IMR-90 (cell line): ENCODE measurements around the gene GSTM3. TPM values are rescaled to one million over a fixed set of nuclear protein-coding genes. Genes with fewer than 3 reads are reported as not detected.

Experiments used
- ATAC-seq: fragments of 200-7000 bp; cut with Tn5 transposase; 2 replicates; pipeline ENCODE4 v1.9.1; 2020; ENCODE audit warnings: low read depth, mild to moderate bottlenecking, moderate library complexity
- BruUV-seq: library from RNA; stranded (reverse); fragments of 400-500 nt; replicated peaks from 2 replicates; lab custom pipeline; 2021; lab: Mats Ljungman, UMichigan
- CTCF ChIA-PET: fragments of 300-600 bp; formaldehyde crosslinking; extraction: SDS; loops from one replicate; lab custom pipeline; 2021; ENCODE audit warnings: antibody characterized with exemption; lab: Yijun Ruan, JAX
- POLR2A ChIA-PET: fragments of 300-600 bp; sonication (Branson Sonifier 250); formaldehyde crosslinking; loops from one replicate; lab custom pipeline; 2022; ENCODE audit warnings: antibody characterized with exemption; ENCODE audit not compliant: unreplicated experiment; lab: Charles Lee
- DNase-seq: peaks from one replicate; pipeline ENCODE4 v3.0.0; 2013
- H2AFZ ChIP-seq: replicated peaks from 2 replicates; pipeline ENCODE3; 2013; ENCODE audit warnings: low read length, mild to moderate bottlenecking; ENCODE audit not compliant: poor library complexity
- H2AK5ac ChIP-seq: 2 replicates; pipeline ENCODE4 v1.6.1; 2013; ENCODE audit warnings: low read depth, low read length, inconsistent platforms
- H2AK9ac ChIP-seq: replicated peaks from 2 replicates; pipeline ENCODE3; 2013; ENCODE audit warnings: mild to moderate bottlenecking, low read depth, low read length, moderate library complexity; ENCODE audit not compliant: poor library complexity
- H2BK120ac ChIP-seq: 2 replicates; pipeline ENCODE4 v1.6.1; 2013; ENCODE audit warnings: low read depth, low read length, inconsistent platforms
- H2BK15ac ChIP-seq: 3 replicates; pipeline ENCODE4 v1.6.1; 2013; ENCODE audit warnings: low read depth, low read length, inconsistent platforms
- H2BK20ac ChIP-seq: 2 replicates; pipeline ENCODE4 v1.6.1; 2013; ENCODE audit warnings: low read depth, mild to moderate bottlenecking, inconsistent platforms, low read length, moderate library complexity
- H2BK5ac ChIP-seq: 2 replicates; pipeline ENCODE4 v1.6.1; 2013; ENCODE audit warnings: mild to moderate bottlenecking, low read depth, low read length, inconsistent platforms; ENCODE audit not compliant: poor library complexity, severe bottlenecking
- H3K14ac ChIP-seq: replicated peaks from 2 replicates; pipeline ENCODE4 v1.6.1; 2013; ENCODE audit warnings: low read depth, low read length, inconsistent platforms
- H3K18ac ChIP-seq: 2 replicates; pipeline ENCODE4 v1.6.1; 2013; ENCODE audit warnings: low read depth, low read length, control low read depth
- H3K23ac ChIP-seq: 2 replicates; pipeline ENCODE4 v1.6.1; 2013; ENCODE audit warnings: low read depth, low read length, inconsistent platforms
- H3K27ac ChIP-seq: 2 replicates; pipeline ENCODE4 v1.5.1; 2013; ENCODE audit warnings: mild to moderate bottlenecking, control low read depth, low read length; ENCODE audit not compliant: insufficient read depth
- H3K27me3 ChIP-seq: 2 replicates; pipeline ENCODE4 v1.6.1; 2013; ENCODE audit warnings: low read length; ENCODE audit not compliant: control insufficient read depth, insufficient read depth
- H3K36me3 ChIP-seq: 2 replicates; pipeline ENCODE4 v1.6.1; 2013; ENCODE audit warnings: low read length, mixed read lengths; ENCODE audit not compliant: control insufficient read depth, insufficient read depth
- H3K4ac ChIP-seq: 2 replicates; pipeline ENCODE4 v1.6.1; 2013; ENCODE audit warnings: low read depth, low read length, inconsistent platforms
- H3K4me1 ChIP-seq: 2 replicates; pipeline ENCODE4 v1.6.1; 2013; ENCODE audit warnings: low read length, mixed read lengths; ENCODE audit not compliant: control insufficient read depth, insufficient read depth
- H3K4me2 ChIP-seq: 2 replicates; pipeline ENCODE4 v1.6.1; 2013; ENCODE audit warnings: low read depth, mild to moderate bottlenecking, control low read depth, low read length, moderate library complexity
- H3K4me3 ChIP-seq: 2 replicates; pipeline ENCODE4 v1.5.1; 2013; ENCODE audit warnings: low read depth, mild to moderate bottlenecking, control low read depth, low read length, moderate library complexity; ENCODE audit not compliant: insufficient read depth
- H3K56ac ChIP-seq: 2 replicates; pipeline ENCODE4 v1.6.1; 2013; ENCODE audit warnings: low read length, inconsistent platforms; ENCODE audit not compliant: insufficient read depth; ENCODE audit errors: extremely low read depth
- H3K79me1 ChIP-seq, 2 experiments: 2 replicates each; pipeline ENCODE4 v1.6.1; 2013; ENCODE audit warnings: low read length in 2 of 2, inconsistent platforms in 1 of 2, low read depth in 1 of 2
- H3K9ac ChIP-seq: 2 replicates; pipeline ENCODE4 v1.6.1; 2013; ENCODE audit warnings: low read depth, low read length, control low read depth
- H3K9me1 ChIP-seq: 2 replicates; pipeline ENCODE4 v1.6.1; 2013; ENCODE audit warnings: low read length, inconsistent platforms; ENCODE audit not compliant: insufficient read depth
- H3K9me3 ChIP-seq: 2 replicates; pipeline ENCODE4 v1.6.1; 2013; ENCODE audit warnings: low read length; ENCODE audit not compliant: control insufficient read depth, insufficient read depth
- H4K20me1 ChIP-seq: 2 replicates; pipeline ENCODE4 v1.6.1; 2013; ENCODE audit warnings: low read length, inconsistent platforms; ENCODE audit not compliant: insufficient read depth
- H4K5ac ChIP-seq: 2 replicates; pipeline ENCODE4 v1.6.1; 2013; ENCODE audit warnings: mild to moderate bottlenecking, low read depth, low read length, control low read depth
- H4K8ac ChIP-seq, 2 experiments: 2 replicates each; pipeline ENCODE4 v1.6.1; 2013; ENCODE audit warnings: low read depth in 2 of 2, low read length in 2 of 2, control low read depth in 1 of 2, inconsistent platforms in 1 of 2
- H4K91ac ChIP-seq: 2 replicates; pipeline ENCODE4 v1.6.1; 2013; ENCODE audit warnings: low read depth, low read length, inconsistent platforms; ENCODE audit not compliant: insufficient read depth
- BHLHE40 ChIP-seq: fragments of 150-350 bp; IDR thresholded peaks from 2 replicates; pipeline ENCODE4 v1.6.1; 2016; ENCODE audit warnings: mild to moderate bottlenecking, low read depth, low read length
- CEBPB ChIP-seq: IDR thresholded peaks from 2 replicates; pipeline ENCODE4 v1.6.1; 2012; ENCODE audit warnings: low read depth, low read length, improper control_type of control experiment
- CHD1 ChIP-seq: IDR thresholded peaks from 2 replicates; pipeline ENCODE4 v1.6.1; 2012; ENCODE audit warnings: low read depth, low read length, improper control_type of control experiment
- FOS ChIP-seq: fragments of 150-350 bp; IDR thresholded peaks from 2 replicates; pipeline ENCODE4 v1.6.1; 2016; ENCODE audit warnings: low read depth, low read length
- MAZ ChIP-seq: IDR thresholded peaks from 2 replicates; pipeline ENCODE4 v1.6.1; 2012; ENCODE audit warnings: low read depth, mild to moderate bottlenecking, low read length, improper control_type of control experiment, moderate library complexity, borderline replicate concordance
- MXI1 ChIP-seq: IDR thresholded peaks from 2 replicates; pipeline ENCODE4 v1.6.1; 2012; ENCODE audit warnings: low read depth, mild to moderate bottlenecking, low read length, moderate library complexity, borderline replicate concordance
- NFE2L2 ChIP-seq: fragments of 150-350 bp; IDR thresholded peaks from 2 replicates; pipeline ENCODE4 v1.6.1; 2016; ENCODE audit warnings: low read depth, mild to moderate bottlenecking, low read length
- POLR2A ChIP-seq: IDR thresholded peaks from 2 replicates; pipeline ENCODE4 v1.6.1; 2012; ENCODE audit warnings: mild to moderate bottlenecking, low read depth, low read length
- RAD21 ChIP-seq: IDR thresholded peaks from 2 replicates; pipeline ENCODE4 v1.6.1; 2012; ENCODE audit warnings: low read length, improper control_type of control experiment
- RFX5 ChIP-seq: IDR thresholded peaks from 2 replicates; pipeline ENCODE4 v1.8.0; 2012; ENCODE audit warnings: low read depth, mild to moderate bottlenecking, low read length, moderate library complexity
- WGBS, 2 experiments: methylation state at CpG; one replicate each; pipeline versions ENCODE4 v1.1.5 to v1.1.7; 2013; ENCODE audit warnings: missing lambda C conversion rate in 2 of 2; ENCODE audit not compliant: insufficient read length in 1 of 2; ENCODE audit errors: extremely low coverage in 2 of 2; 5-methylcytosine and 5-hydroxymethylcytosine counted together
- dilution Hi-C: fragments of 300-500 bp; cut with HindIII; formaldehyde crosslinking; loops from one replicate; pipeline ENCODE4 v1.14.3; 2018; ENCODE audit warnings: low sequenced_read_pairs; ENCODE audit not compliant: unreplicated experiment
- in situ Hi-C: fragments of 300-500 bp; cut with MboI; formaldehyde crosslinking; loops from 3 replicates; pipeline ENCODE4 v1.14.3; 2019; ENCODE audit warnings: low sequenced_read_pairs, inconsistent platforms, mixed read lengths
- intact Hi-C: fragments of 100-400 bp; cut with micrococcal nuclease; formaldehyde crosslinking; loops from 2 replicates; pipeline ENCODE4 v1.10.0; 2022
- polyA plus RNA-seq, 3 experiments: library from polyadenylated mRNA; depleted of rRNA; stranded (reverse); fragments of >200 nt; gene quantifications; 2 replicates each; pipeline ENCODE4 v1.2.3, GENCODE V29; 2012; ENCODE audit warnings: low replicate concordance in 1 of 3
- total RNA-seq: library from RNA; depleted of rRNA; stranded (reverse); fragments of >200 nt; gene quantifications from 2 replicates; pipeline ENCODE4 v1.2.3, GENCODE V29; 2012
- TF ChIP-seq, protein P1 (sequence below): fragments of 150-350 bp; IDR thresholded peaks from 2 replicates; pipeline ENCODE4 v1.6.1; 2016; ENCODE audit warnings: low read depth, mild to moderate bottlenecking, low read length, moderate library complexity, borderline replicate concordance
- TF ChIP-seq, protein P2 (sequence below): conservative IDR thresholded peaks from 2 replicates; pipeline ENCODE4 v1.5.1; 2012; ENCODE audit warnings: mild to moderate bottlenecking, low read depth, low read length, improper control_type of control experiment
- TF ChIP-seq, protein P3 (sequence below): fragments of 150-350 bp; IDR thresholded peaks from 2 replicates; pipeline ENCODE4 v1.6.1; 2017; ENCODE audit warnings: mild to moderate bottlenecking, antibody characterized with exemption, low read length, low read depth

Gene GSTM3
- total and polyA plus RNA-seq, 2 of the 4 experiments (the other 2 are of a cell fraction), result 102 to 131 TPM

GRCh38 chr1:109697066-109697465, 43.8 kb downstream of the GSTM3 start:
- no peak overlapping the region for H2AK5ac ChIP-seq
- no peak overlapping the region for H4K91ac ChIP-seq
- H3K9ac ChIP-seq, result no peak overlapping the region
- H2BK15ac ChIP-seq, result no peak overlapping the region
- H2AFZ ChIP-seq, result no peak overlapping the region
- H3K56ac ChIP-seq, result no peak overlapping the region
- no peak overlapping the region for H3K14ac ChIP-seq
- no peak overlapping the region for H3K23ac ChIP-seq
- no peak overlapping the region for H3K18ac ChIP-seq
- dilution Hi-C loops (no loop called here), in situ Hi-C loops (no loop called here), intact Hi-C loops (no loop called here)
- H4K8ac ChIP-seq, result no peak overlapping the region
- TF ChIP-seq FOS, result no peak
- no peak for TF ChIP-seq POLR2A
- TF ChIP-seq CEBPB, result no peak
- TF ChIP-seq, protein P1, sequence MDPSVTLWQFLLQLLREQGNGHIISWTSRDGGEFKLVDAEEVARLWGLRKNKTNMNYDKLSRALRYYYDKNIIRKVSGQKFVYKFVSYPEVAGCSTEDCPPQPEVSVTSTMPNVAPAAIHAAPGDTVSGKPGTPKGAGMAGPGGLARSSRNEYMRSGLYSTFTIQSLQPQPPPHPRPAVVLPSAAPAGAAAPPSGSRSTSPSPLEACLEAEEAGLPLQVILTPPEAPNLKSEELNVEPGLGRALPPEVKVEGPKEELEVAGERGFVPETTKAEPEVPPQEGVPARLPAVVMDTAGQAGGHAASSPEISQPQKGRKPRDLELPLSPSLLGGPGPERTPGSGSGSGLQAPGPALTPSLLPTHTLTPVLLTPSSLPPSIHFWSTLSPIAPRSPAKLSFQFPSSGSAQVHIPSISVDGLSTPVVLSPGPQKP, result no peak
- no peak for TF ChIP-seq BHLHE40
- TF ChIP-seq NFE2L2, result no peak
- TF ChIP-seq MXI1, result no peak
- TF ChIP-seq RAD21, result no peak
- no peak for TF ChIP-seq MAZ
- TF ChIP-seq RFX5, result no peak
- no peak for TF ChIP-seq CHD1
- TF ChIP-seq, protein P2, sequence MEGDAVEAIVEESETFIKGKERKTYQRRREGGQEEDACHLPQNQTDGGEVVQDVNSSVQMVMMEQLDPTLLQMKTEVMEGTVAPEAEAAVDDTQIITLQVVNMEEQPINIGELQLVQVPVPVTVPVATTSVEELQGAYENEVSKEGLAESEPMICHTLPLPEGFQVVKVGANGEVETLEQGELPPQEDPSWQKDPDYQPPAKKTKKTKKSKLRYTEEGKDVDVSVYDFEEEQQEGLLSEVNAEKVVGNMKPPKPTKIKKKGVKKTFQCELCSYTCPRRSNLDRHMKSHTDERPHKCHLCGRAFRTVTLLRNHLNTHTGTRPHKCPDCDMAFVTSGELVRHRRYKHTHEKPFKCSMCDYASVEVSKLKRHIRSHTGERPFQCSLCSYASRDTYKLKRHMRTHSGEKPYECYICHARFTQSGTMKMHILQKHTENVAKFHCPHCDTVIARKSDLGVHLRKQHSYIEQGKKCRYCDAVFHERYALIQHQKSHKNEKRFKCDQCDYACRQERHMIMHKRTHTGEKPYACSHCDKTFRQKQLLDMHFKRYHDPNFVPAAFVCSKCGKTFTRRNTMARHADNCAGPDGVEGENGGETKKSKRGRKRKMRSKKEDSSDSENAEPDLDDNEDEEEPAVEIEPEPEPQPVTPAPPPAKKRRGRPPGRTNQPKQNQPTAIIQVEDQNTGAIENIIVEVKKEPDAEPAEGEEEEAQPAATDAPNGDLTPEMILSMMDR, result no peak
- TF ChIP-seq, protein P3, sequence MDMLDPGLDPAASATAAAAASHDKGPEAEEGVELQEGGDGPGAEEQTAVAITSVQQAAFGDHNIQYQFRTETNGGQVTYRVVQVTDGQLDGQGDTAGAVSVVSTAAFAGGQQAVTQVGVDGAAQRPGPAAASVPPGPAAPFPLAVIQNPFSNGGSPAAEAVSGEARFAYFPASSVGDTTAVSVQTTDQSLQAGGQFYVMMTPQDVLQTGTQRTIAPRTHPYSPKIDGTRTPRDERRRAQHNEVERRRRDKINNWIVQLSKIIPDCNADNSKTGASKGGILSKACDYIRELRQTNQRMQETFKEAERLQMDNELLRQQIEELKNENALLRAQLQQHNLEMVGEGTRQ, result no peak
- no peak overlapping the region for H2BK20ac ChIP-seq
- H4K20me1 ChIP-seq, result no peaks in the 10 kb centered on the region
- no peaks in the 10 kb centered on the region for H3K79me1 ChIP-seq
- H2BK120ac ChIP-seq, result no peak overlapping the region
- H3K9me1 ChIP-seq, result no peaks in the 10 kb centered on the region
- DNase-seq (no peak), ATAC-seq (no peak)
- no peak overlapping the region for H2AK9ac ChIP-seq
- H3K4me1 ChIP-seq, result no peaks in the 10 kb centered on the region
- ChIA-PET POLR2A (no interaction called here), CTCF (no interaction called here)
- H3K27me3 ChIP-seq, result no peaks in the 10 kb centered on the region
- WGBS, 2 experiments, result no CpG with 5 or more reads among the region's 4 CpGs
- no peak overlapping the region for H4K5ac ChIP-seq
- H3K36me3 ChIP-seq, result no peaks in the 10 kb centered on the region
- H3K4ac ChIP-seq, result no peak overlapping the region
- H3K4me2 ChIP-seq, result no peak overlapping the region
- no peak overlapping the region for H2BK5ac ChIP-seq
- no TSS peak for BruUV-seq
- H3K4me3 ChIP-seq, result no peak overlapping the region
- no peaks in the 10 kb centered on the region for H3K9me3 ChIP-seq
- H3K27ac ChIP-seq, result no peak overlapping the region
